ENCODE results near the gene GPR160.

GPR160 gene

GRCh38 chr3:170050753-170051152, 13.0 kb downstream of the GPR160 start:
- in situ Hi-C loops (cut with MboI; ENCODE audit: low pct_unique_long_range_greater_than_20kb, low sequenced_read_pairs, unreplicated experiment): no loop called here
- DNase-seq (ENCODE audit: low spot score): no peak
- no peak for TF ChIP-seq CTCF (IDR thresholded peaks at IDR 0.05; ENCODE audit: extremely low read depth, insufficient read depth, missing control alignments)

GRCh38 chr3:170052398-170052797, 14.6 kb downstream of the GPR160 start:
- in situ Hi-C loops (cut with MboI; ENCODE audit: low pct_unique_long_range_greater_than_20kb, low sequenced_read_pairs, unreplicated experiment): no loop called here
- DNase-seq (ENCODE audit: low spot score): no peak
- TF ChIP-seq CTCF (IDR thresholded peaks at IDR 0.05; ENCODE audit: extremely low read depth, insufficient read depth, missing control alignments): no peak

- peak; percentile 56 for TF ChIP-seq CTCF (IDR thresholded peaks at IDR 0.05; ENCODE audit: extremely low read depth, insufficient read depth, missing control alignments)
- DNase-seq (ENCODE audit: low spot score): no peak
- in situ Hi-C loops (cut with MboI; ENCODE audit: low pct_unique_long_range_greater_than_20kb, low sequenced_read_pairs, unreplicated experiment): no loop called here
Measured at GRCh38 chr3:170054204-170054603, 16.4 kb downstream of the GPR160 start.

- in situ Hi-C loops (cut with MboI; ENCODE audit: low pct_unique_long_range_greater_than_20kb, low sequenced_read_pairs, unreplicated experiment): no loop called here
- peak; percentile 67 for DNase-seq (ENCODE audit: low spot score)
- no peak for TF ChIP-seq CTCF (IDR thresholded peaks at IDR 0.05; ENCODE audit: extremely low read depth, insufficient read depth, missing control alignments)
Measured at GRCh38 chr3:170055209-170055608, 17.4 kb downstream of the GPR160 start.

- in situ Hi-C loops (cut with MboI; ENCODE audit: low pct_unique_long_range_greater_than_20kb, low sequenced_read_pairs, unreplicated experiment): no loop called here
- DNase-seq (ENCODE audit: low spot score): peak; percentile 81
- no peak for TF ChIP-seq CTCF (IDR thresholded peaks at IDR 0.05; ENCODE audit: extremely low read depth, insufficient read depth, missing control alignments)
Measured at GRCh38 chr3:170056710-170057454, 19.1 kb downstream of the GPR160 start.

- TF ChIP-seq CTCF (IDR thresholded peaks at IDR 0.05; ENCODE audit: extremely low read depth, insufficient read depth, missing control alignments): no peak
- DNase-seq (ENCODE audit: low spot score): no peak
- in situ Hi-C loops (cut with MboI; ENCODE audit: low pct_unique_long_range_greater_than_20kb, low sequenced_read_pairs, unreplicated experiment): no loop called here
Measured at GRCh38 chr3:170057550-170057949, 19.8 kb downstream of the GPR160 start.
